Progenitor cell of endocrine pancreas (in vitro differentiated cells): Measurements from ENCODE around the gene GMPS. TPM values are rescaled to one million over a fixed set of nuclear protein-coding genes. Genes with fewer than 3 reads are reported as not detected.
"Not testable (repeated sequence)": the region's sequence is repeated elsewhere in the genome, so short reads cannot be mapped to it uniquely, and the experiment has no call there.

Experiments used
- DNase-seq: peaks from one replicate; pipeline ENCODE4 v3.0.0; 2021; ENCODE audit warnings: low spot score; ENCODE audit not compliant: unreplicated experiment
- H3K27ac Mint-ChIP-seq: 2 replicates; pipeline ENCODE4 v1.8.0; 2021; ENCODE audit warnings: mild to moderate bottlenecking, moderate library complexity, mixed read lengths
- H3K27me3 Mint-ChIP-seq: 2 replicates; pipeline ENCODE4 v1.8.0; 2021; ENCODE audit warnings: mixed read lengths
- H3K36me3 Mint-ChIP-seq: 2 replicates; pipeline ENCODE4 v1.8.0; 2022; ENCODE audit warnings: mixed read lengths; ENCODE audit not compliant: insufficient read depth
- H3K4me1 Mint-ChIP-seq: 2 replicates; pipeline ENCODE4 v1.8.0; 2021; ENCODE audit warnings: low read depth, mixed read lengths
- H3K4me3 Mint-ChIP-seq: 2 replicates; pipeline ENCODE4 v1.8.0; 2021; ENCODE audit warnings: low read depth, mild to moderate bottlenecking, moderate library complexity, mixed read lengths
- H3K9me3 Mint-ChIP-seq: 2 replicates; pipeline ENCODE4 v1.8.0; 2021; ENCODE audit warnings: low read depth, mixed read lengths
- total RNA-seq: library from RNA; stranded (reverse); gene quantifications from 2 replicates; pipeline ENCODE4 v1.2.1, GENCODE V29; 2021
- TF ChIP-seq, protein P1 (sequence below): fragments of 200-600 bp; sonication (generic); IDR thresholded peaks from one replicate; pipeline ENCODE4 v1.5.0; 2021; ENCODE audit warnings: antibody characterized with exemption, mild to moderate bottlenecking; ENCODE audit not compliant: unreplicated experiment

The GMPS gene
- total RNA-seq, 1 donor from 2014 or later, result 76.0 TPM

DNA sequence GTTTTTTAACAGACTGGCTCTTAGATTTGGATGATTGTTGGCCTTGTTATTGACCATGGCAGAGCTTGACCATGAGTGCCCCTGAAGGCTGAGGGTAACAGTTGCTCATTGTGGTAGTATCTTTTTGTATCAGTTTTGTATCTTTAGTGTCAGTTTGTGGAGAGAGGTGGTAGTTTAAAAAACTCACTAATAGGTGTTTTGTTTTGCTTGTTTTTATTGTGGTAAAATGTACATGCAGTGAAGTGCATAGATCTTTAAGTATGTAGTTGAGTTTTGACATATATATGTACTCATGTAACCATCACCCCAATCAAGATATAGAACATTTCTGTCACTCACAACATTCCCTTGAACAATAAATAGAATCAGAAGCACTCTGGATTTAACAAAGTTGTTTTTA lies 9.8 kb downstream of the GMPS start:
- Mint-ChIP-seq H3K27me3 (no peaks in the 10 kb centered on the region), H3K36me3 (no peaks in the 10 kb centered on the region), H3K9me3 (no peaks in the 10 kb centered on the region), H3K4me3 (no peak overlapping the region), H3K4me1 (peaks cover 10% of the 10 kb centered on the region), H3K27ac (no peak overlapping the region)
- TF ChIP-seq, protein P1, sequence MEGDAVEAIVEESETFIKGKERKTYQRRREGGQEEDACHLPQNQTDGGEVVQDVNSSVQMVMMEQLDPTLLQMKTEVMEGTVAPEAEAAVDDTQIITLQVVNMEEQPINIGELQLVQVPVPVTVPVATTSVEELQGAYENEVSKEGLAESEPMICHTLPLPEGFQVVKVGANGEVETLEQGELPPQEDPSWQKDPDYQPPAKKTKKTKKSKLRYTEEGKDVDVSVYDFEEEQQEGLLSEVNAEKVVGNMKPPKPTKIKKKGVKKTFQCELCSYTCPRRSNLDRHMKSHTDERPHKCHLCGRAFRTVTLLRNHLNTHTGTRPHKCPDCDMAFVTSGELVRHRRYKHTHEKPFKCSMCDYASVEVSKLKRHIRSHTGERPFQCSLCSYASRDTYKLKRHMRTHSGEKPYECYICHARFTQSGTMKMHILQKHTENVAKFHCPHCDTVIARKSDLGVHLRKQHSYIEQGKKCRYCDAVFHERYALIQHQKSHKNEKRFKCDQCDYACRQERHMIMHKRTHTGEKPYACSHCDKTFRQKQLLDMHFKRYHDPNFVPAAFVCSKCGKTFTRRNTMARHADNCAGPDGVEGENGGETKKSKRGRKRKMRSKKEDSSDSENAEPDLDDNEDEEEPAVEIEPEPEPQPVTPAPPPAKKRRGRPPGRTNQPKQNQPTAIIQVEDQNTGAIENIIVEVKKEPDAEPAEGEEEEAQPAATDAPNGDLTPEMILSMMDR, result no peak
- DNase-seq, result no peak

DNA sequence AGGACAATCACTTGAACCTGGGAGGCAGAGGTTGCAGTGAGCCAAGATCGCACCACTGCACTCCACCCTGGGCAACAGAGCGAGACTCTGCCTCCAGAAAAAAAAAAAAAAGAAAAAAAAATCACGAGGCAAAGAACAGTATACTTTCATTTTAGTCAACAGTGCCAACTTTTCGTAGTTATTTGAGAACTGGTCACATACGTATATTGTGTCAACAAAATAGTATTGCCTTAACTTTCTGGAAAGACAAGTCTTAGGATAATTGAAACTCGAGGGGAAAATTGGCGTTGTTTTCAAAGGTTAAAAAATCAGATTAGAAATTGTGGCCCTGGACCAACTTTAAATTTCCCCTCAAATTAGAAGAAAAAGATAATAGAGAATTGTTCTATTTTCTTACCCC lies 13.8 kb downstream of the GMPS start:
- Mint-ChIP-seq H3K9me3 (no peaks in the 10 kb centered on the region), H3K4me3 (no peak overlapping the region), H3K36me3 (no peaks in the 10 kb centered on the region), H3K27ac (no peak overlapping the region), H3K4me1 (peaks cover 20% of the 10 kb centered on the region), H3K27me3 (no peaks in the 10 kb centered on the region)
- no peak for DNase-seq
- TF ChIP-seq, protein P1, result no peak

DNA sequence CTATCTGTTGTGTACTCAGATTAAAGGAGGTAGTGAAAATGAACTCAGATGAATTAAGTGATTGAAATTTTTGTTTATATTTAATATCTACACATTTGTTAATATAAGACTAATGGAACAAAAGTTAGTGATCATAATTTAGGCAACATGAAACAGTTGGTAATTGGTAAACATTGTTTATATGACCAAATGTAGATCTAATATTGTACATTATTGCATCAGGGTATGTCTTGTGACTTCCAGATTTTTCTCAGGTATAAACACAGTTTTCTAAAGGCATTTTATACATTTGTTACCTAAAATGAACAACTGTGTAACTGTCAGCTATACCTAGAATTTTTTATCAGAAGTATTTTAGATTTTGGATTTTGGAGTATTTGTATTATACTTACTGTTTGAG lies 14.8 kb downstream of the GMPS start:
- peaks cover 20% of the 10 kb centered on the region for H3K4me1 Mint-ChIP-seq

DNA sequence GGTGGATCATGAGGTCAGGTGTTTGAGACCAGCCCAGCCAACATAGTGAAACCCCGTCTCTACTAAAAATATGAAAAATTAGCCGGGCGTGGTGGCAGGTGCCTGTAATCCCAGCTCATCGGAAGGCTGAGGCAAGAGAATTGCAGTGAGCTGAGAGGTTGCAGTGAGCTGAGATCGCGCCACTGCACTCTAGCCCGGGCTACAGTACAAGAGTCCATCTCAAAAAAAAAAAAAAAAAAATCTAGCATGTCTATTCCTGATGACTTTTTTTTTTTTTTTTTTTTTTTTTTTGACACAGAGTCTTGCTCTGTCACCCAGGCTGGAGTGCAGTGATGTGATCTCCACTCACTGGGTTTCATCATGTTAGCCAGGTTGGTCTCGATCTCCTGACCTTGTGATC lies 15.9 kb downstream of the GMPS start:
- H3K4me1 Mint-ChIP-seq, result peaks cover 21% of the 10 kb centered on the region
- H3K36me3 Mint-ChIP-seq, H3K4me3 Mint-ChIP-seq, H3K9me3 Mint-ChIP-seq, H3K27ac Mint-ChIP-seq, DNase-seq, H3K27me3 Mint-ChIP-seq: not testable (repeated sequence)

More for the DNA sequence above, 14.8 kb downstream of the GMPS start:
- no peak for DNase-seq
- H3K27me3 Mint-ChIP-seq, result no peaks in the 10 kb centered on the region
- H3K9me3 Mint-ChIP-seq, result no peaks in the 10 kb centered on the region
- TF ChIP-seq, protein P1, result no peak
- H3K36me3 Mint-ChIP-seq, result no peaks in the 10 kb centered on the region
- no peak overlapping the region for H3K4me3 Mint-ChIP-seq
- H3K27ac Mint-ChIP-seq, result no peak overlapping the region

DNA sequence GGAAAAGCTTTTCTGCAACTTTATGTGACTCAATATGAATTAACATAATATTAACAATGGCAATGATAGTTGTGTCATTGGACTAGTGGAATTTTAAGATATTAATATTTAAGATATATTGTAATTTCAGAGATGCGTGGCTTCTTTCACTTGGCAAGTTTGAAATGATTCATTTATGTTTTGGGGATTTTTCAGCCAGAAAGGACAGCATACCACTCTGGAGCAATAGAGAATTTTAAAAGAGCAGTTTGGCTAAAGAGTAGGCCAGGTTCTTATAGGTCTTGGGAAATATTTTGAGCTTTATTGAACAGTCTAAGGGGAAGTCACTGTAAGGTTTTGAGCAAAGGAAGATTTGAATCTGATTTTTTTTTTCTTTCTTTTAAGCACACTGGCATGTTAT lies 16.5 kb downstream of the GMPS start:
- Mint-ChIP-seq H3K9me3 (no peaks in the 10 kb centered on the region), H3K4me3 (no peak overlapping the region), H3K4me1 (peaks cover 21% of the 10 kb centered on the region), H3K27me3 (no peaks in the 10 kb centered on the region), H3K36me3 (no peaks in the 10 kb centered on the region), H3K27ac (no peak overlapping the region)
- TF ChIP-seq, protein P1, result no peak
- no peak for DNase-seq

DNA sequence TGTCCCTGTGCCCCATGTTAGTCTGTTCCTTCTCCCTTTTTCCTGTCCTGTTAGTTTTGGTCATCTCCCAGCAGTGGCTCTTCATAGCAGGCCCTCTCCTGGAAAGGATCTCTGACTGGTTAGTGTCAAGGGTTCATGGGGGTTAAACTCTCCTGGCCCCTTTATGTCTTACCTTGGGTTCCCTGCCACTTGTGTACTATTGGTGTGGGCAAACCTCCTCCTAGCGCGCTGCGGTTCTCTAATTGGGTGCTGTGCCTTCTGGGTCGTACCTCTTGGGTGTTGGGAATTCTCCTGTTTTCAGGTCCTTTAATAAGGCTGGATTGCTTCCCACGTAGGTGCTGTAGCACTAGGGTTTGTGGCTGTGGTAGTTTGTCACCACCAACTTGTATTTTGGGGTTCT lies 18.8 kb downstream of the GMPS start:
- no peak for DNase-seq

More for the DNA sequence above, 18.8 kb downstream of the GMPS start:
- TF ChIP-seq, protein P1, result no peak
- Mint-ChIP-seq H3K9me3 (no peaks in the 10 kb centered on the region), H3K27ac (no peak overlapping the region), H3K4me3 (no peak overlapping the region), H3K27me3 (no peaks in the 10 kb centered on the region), H3K4me1 (peaks cover 21% of the 10 kb centered on the region), H3K36me3 (peaks cover 9% of the 10 kb centered on the region)
